T-helper 1 cell (primary cell): Measurements from ENCODE around the gene PSAP.

Experiments used
- DNase-seq, 5 donors: peaks; one replicate each; pipeline ENCODE4 v3.0.0-alpha.2; 2012 to 2020

Gene PSAP

GRCh38 chr10:71782221-71782916 lies 68.7 kb downstream of the PSAP start:
- DNase-seq = no peak

GRCh38 chr10:71780719-71781118 lies 70.3 kb downstream of the PSAP start:
- no peak for DNase-seq

- no peak for DNase-seq
These were observed 70.9 kb downstream of the PSAP start for GRCh38 chr10:71780156-71780555.

- no peak for DNase-seq
These were observed 71.4 kb downstream of the PSAP start for GRCh38 chr10:71779641-71780040.

- DNase-seq = no peak
These were observed 72.8 kb downstream of the PSAP start for GRCh38 chr10:71778071-71778825.

GRCh38 chr10:71777213-71777985 lies 73.7 kb downstream of the PSAP start:
- no peak for DNase-seq

GRCh38 chr10:71776481-71776925 lies 74.5 kb downstream of the PSAP start:
- DNase-seq = no peak

- DNase-seq = no peak
These were observed 75.9 kb downstream of the PSAP start for GRCh38 chr10:71774916-71775702.

- DNase-seq = peak; percentile 80 to 92 (median 88)
These were observed 77.7 kb downstream of the PSAP start, which contains the start of gene VSIR for GRCh38 chr10:71773221-71773971. VSIR (minus strand) TSS chr10:71773520; CDS start chr10:71773439, 81 bp downstream.

GRCh38 chr10:71772832-71773220 lies 78.2 kb downstream of the PSAP start:
- peak in 1 of 5 donors; percentile 26 for DNase-seq

GRCh38 chr10:71771821-71772617 lies 79.0 kb downstream of the PSAP start:
- DNase-seq = no peak

GRCh38 chr10:71771204-71771603 lies 79.8 kb downstream of the PSAP start:
- no peak for DNase-seq

GRCh38 chr10:71770789-71771188 lies 80.3 kb downstream of the PSAP start:
- DNase-seq = no peak

- DNase-seq = no peak
These were observed 80.8 kb downstream of the PSAP start for GRCh38 chr10:71770255-71770654.

- DNase-seq = no peak
These were observed 81.7 kb downstream of the PSAP start for GRCh38 chr10:71769279-71769823.

- DNase-seq = no peak
These were observed 83.5 kb downstream of the PSAP start for GRCh38 chr10:71767420-71768035.

- peak in 1 of 5 donors; percentile 55 for DNase-seq
These were observed 84.2 kb downstream of the PSAP start for GRCh38 chr10:71766717-71767419.
